K562 (cell line): ENCODE data around the gene FKBP9. TPM values are rescaled to one million over a fixed set of nuclear protein-coding genes. Genes with fewer than 3 reads are reported as not detected.

Experiments used
- CEBPB ChIP-seq: fragments of 450-650 bp; IDR thresholded peaks from 2 replicates; pipeline ENCODE4 v1.6.1; 2016; ENCODE audit warnings: missing genetic modification characterization, missing compliant biosample characterization
- COPS2 ChIP-seq: fragments of 450-650 bp; conservative IDR thresholded peaks from 2 replicates; pipeline ENCODE4 v1.6.1; 2016; ENCODE audit warnings: mild to moderate bottlenecking, moderate library complexity
- FOXK1 ChIP-seq: sonication (generic); formaldehyde crosslinking; IDR thresholded peaks from 2 replicates; pipeline ENCODE4 v1.8.0; 2022; ENCODE audit warnings: missing genetic modification reagents, mild to moderate bottlenecking, borderline replicate concordance
- HNRNPUL1 ChIP-seq: fragments of 200-400 bp; formaldehyde crosslinking; IDR thresholded peaks from 2 replicates; pipeline ENCODE4 v1.6.1; 2017; ENCODE audit warnings: low read length
- MCM3 ChIP-seq: fragments of 450-650 bp; IDR thresholded peaks from 2 replicates; pipeline ENCODE4 v1.6.1; 2016
- NFATC3 ChIP-seq: fragments of 450-650 bp; IDR thresholded peaks from 2 replicates; pipeline ENCODE4 v1.6.1; 2017; ENCODE audit warnings: mild to moderate bottlenecking
- PHF21A ChIP-seq: fragments of 450-650 bp; IDR thresholded peaks from 2 replicates; pipeline ENCODE4 v1.6.1; 2017; ENCODE audit warnings: low read depth, borderline replicate concordance
- SMAD2 ChIP-seq: fragments of 150-350 bp; IDR thresholded peaks from 2 replicates; pipeline ENCODE4 v1.6.1; 2014; ENCODE audit warnings: low read depth, mild to moderate bottlenecking, low read length
- SPI1 ChIP-seq: IDR thresholded peaks from 2 replicates; pipeline ENCODE4 v1.6.1; 2011; ENCODE audit warnings: low read depth, low read length, control low read depth, borderline replicate concordance
- SRF ChIP-seq, 2 experiments: fragments of 250-450, 450-650 bp in 1 of 2; sonication (Bioruptor Pico) in 1 of 2; sonication (generic) in 1 of 2; formaldehyde crosslinking; IDR thresholded peaks; 2 replicates each; pipeline versions ENCODE4 v1.5.0 to v1.5.1; 2020 to 2022; ENCODE audit warnings: mild to moderate bottlenecking in 1 of 2, missing genetic modification reagents in 1 of 2
- SUPT5H ChIP-seq: fragments of 450-650 bp; IDR thresholded peaks from 2 replicates; pipeline ENCODE4 v1.6.1; 2016
- TAF9B ChIP-seq: fragments of 450-650 bp; IDR thresholded peaks from 2 replicates; pipeline ENCODE4 v1.6.1; 2018; ENCODE audit warnings: mild to moderate bottlenecking; ENCODE audit not compliant: partially characterized antibody
- UBTF ChIP-seq, 2 experiments: IDR thresholded peaks; 2 replicates each; pipeline ENCODE4 v1.6.1; 2012; ENCODE audit warnings: improper control_type of control experiment in 2 of 2, low read depth in 2 of 2, low read length in 2 of 2, borderline replicate concordance in 1 of 2
- ZBTB7A ChIP-seq: IDR thresholded peaks from 2 replicates; pipeline ENCODE4 v1.6.1; 2011; ENCODE audit warnings: low read depth, mild to moderate bottlenecking, low read length, moderate library complexity, borderline replicate concordance; ENCODE audit not compliant: control insufficient read depth
- ZFP30 ChIP-seq: fragments of 250-450 bp; sonication (Bioruptor Pico); IDR thresholded peaks from 2 replicates; pipeline ENCODE4 v1.8.0; 2022; ENCODE audit warnings: moderate library complexity, mild to moderate bottlenecking, inconsistent platforms, borderline replicate concordance
- ZNF134 ChIP-seq: fragments of 250-450 bp; sonication (Bioruptor Pico); conservative IDR thresholded peaks from 2 replicates; pipeline ENCODE4 v1.4.0; 2020
- ZNF24 ChIP-seq: fragments of 450-650 bp; IDR thresholded peaks from 2 replicates; pipeline ENCODE4 v1.6.1; 2016
- ZNF512 ChIP-seq: IDR thresholded peaks from 2 replicates; pipeline ENCODE4 v1.6.1; 2016; ENCODE audit warnings: missing genetic modification characterization, missing compliant biosample characterization
- ZNF57 ChIP-seq: fragments of 450-650 bp; formaldehyde crosslinking; IDR thresholded peaks from 2 replicates; pipeline ENCODE4 v1.4.0; 2020; ENCODE audit warnings: mild to moderate bottlenecking, moderate library complexity
- ZNF592 ChIP-seq: fragments of 450-650 bp; IDR thresholded peaks from 2 replicates; pipeline ENCODE4 v1.6.1; 2017; ENCODE audit warnings: antibody characterized with exemption, mild to moderate bottlenecking
- polyA plus RNA-seq, 8 experiments: library from polyadenylated mRNA; depleted of rRNA in 4 of 8; stranded (reverse) in 5 of 8; unstranded in 3 of 8; fragments of >200 nt; fragmentation: Nextera tagmentation in 2 of 8; fragmentation: Illumina TruSeq in 1 of 8; extraction: Ambion mirVana in 2 of 8; extraction: Trizol in 1 of 8; gene quantifications; 2 replicates each; pipeline versions ENCODE4 v1.2.1 to v1.2.3, GENCODE V29; 2011 to 2014; ENCODE audit warnings: inconsistent platforms in 1 of 8, missing spikeins in 1 of 8
- total RNA-seq, 7 experiments: library from RNA; depleted of rRNA in 6 of 7; stranded (reverse); fragments of >200 nt in 6 of 7; fragmentation: Illumina TruSeq in 2 of 7; extraction: Trizol in 2 of 7; gene quantifications; 2 replicates each; pipeline versions ENCODE4 v1.2.1 to v1.2.3, GENCODE V29; 2011 to 2021; ENCODE audit warnings: low replicate concordance in 1 of 7

The FKBP9 gene
- total and polyA plus RNA-seq, 9 of the 15 experiments (the other 6 are each of a cell fraction or from before 2014, with no cell fraction given) = 5.9 to 23.7 (median 15.8) TPM

GRCh38 chr7:32957326-32958045 lies at the start of gene FKBP9 (continued):
- TF ChIP-seq ZFP30 (no peak), SRF (CRISPR knock-in tag; IDR thresholded peaks at IDR 0.05) (no peak; a peak in 1 of 4 replicates), SMAD2 (no peak), FOXK1 (CRISPR knock-in tag) (no peak), TAF9B (no peak), SPI1 (no peak), UBTF (IDR thresholded peaks at IDR 0.05; ENCODE audit: borderline replicate concordance in 1 of 2, low read depth in 2 of 2, low read length in 2 of 2) (peak; percentile 56 to 60; a peak in 2 of 4 replicates), COPS2 (no peak), ZNF57 (CRISPR knock-in tag) (no peak), ZBTB7A (peak; percentile 53; the same call in 1 of the 2 replicates), ZNF512 (tag) (no peak), ZNF134 (CRISPR knock-in tag) (no peak), CEBPB (tag) (no peak), MCM3 (no peak), SUPT5H (peak; percentile 57), NFATC3 (no peak), ZNF24 (peak; percentile 32; the same call in 1 of the 2 replicates), HNRNPUL1 (no peak), PHF21A (no peak), ZNF592 (peak; percentile 39; the same call in 1 of the 2 replicates)
